ENCODE data around the gene DNAJC9.
"Not testable (repeated sequence)": the region's sequence is repeated elsewhere in the genome, so short reads cannot be mapped to it uniquely, and the experiment has no call there.

The DNAJC9 gene

DNA sequence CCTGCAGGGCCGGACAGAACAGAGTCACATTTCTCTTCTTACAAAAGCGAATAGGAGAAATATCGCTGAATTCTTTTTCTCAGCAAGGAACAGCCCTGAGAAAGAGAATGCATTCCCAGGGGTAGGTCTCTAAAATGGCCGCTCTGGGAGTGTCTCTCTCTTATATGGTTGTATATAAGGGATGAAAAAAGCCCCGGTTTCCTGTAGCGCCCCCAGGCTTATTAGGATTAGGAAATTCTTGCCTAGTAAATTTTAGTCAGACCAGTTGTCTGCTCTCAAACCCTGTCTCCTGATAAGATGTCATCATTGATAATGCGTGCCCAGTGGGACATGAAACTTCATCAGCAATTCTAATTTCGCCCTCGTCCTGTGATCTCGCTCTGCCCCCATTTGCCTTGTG is 11.6 kb upstream of the DNAJC9 start:
- not testable (repeated sequence) for H3K4me3 ChIP-seq (ENCODE audit: low read length); H3K9ac ChIP-seq (ENCODE audit: low read depth, low read length); H3K4me2 ChIP-seq (ENCODE audit: low read length); H3K9me3 ChIP-seq (replicated peaks; ENCODE audit: low read length); H3K27me3 ChIP-seq (ENCODE audit: control insufficient read depth, insufficient read depth, low read length); H3K36me3 ChIP-seq (ENCODE audit: insufficient read depth, low read length)
- peaks cover 14% of the 10 kb centered on the region for H3K4me1 ChIP-seq (ENCODE audit: control insufficient read depth, insufficient read depth, low read length)

DNA sequence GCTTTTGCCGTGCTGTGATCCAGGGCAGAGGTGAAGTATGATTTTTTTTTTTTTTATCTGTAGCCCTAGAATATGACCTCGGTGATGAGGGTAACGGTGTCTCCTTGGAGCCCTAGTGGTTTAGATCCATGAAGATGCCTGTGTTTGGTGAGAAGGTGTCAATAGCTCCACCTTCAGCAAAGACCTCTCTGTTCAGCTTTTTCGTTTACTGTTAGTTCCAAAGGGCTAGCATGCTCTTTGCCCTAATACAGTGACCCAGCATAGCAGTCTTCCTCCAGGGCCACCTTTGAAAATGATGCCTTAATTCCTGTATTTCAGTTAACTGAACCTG is 6.1 kb upstream of the DNAJC9 start:
- Histone ChIP-seq H3K4me2 (ENCODE audit: low read length) (peak overlapping the region; percentile 91), H3K4me3 (ENCODE audit: low read length) (peak overlapping the region; percentile 87), H3K9ac (ENCODE audit: low read depth, low read length) (peak overlapping the region; percentile 97), H3K27me3 (ENCODE audit: control insufficient read depth, insufficient read depth, low read length) (no peaks in the 10 kb centered on the region), H3K4me1 (ENCODE audit: control insufficient read depth, insufficient read depth, low read length) (peaks cover 10% of the 10 kb centered on the region), H3K36me3 (ENCODE audit: insufficient read depth, low read length) (peaks cover 14% of the 10 kb centered on the region), H3K9me3 (replicated peaks; ENCODE audit: low read length) (no peaks in the 10 kb centered on the region)

- H3K4me3 ChIP-seq (ENCODE audit: low read length): peak within 1 kb of the TSS; percentile 87
- peaks cover 16% of the 10 kb centered on the region for H3K4me1 ChIP-seq (ENCODE audit: control insufficient read depth, insufficient read depth, low read length)
- H3K27me3 ChIP-seq (ENCODE audit: control insufficient read depth, insufficient read depth, low read length): no peaks in the 10 kb centered on the region
- H3K9ac ChIP-seq (ENCODE audit: low read depth, low read length): peak within 1 kb of the TSS; percentile 97
- H3K9me3 ChIP-seq (replicated peaks; ENCODE audit: low read length): no peaks in the 10 kb centered on the region
- peak within 1 kb of the TSS; percentile 91 for H3K4me2 ChIP-seq (ENCODE audit: low read length)
- H3K36me3 ChIP-seq (ENCODE audit: insufficient read depth, low read length): peaks cover 14% of the 10 kb centered on the region
These were observed 5.6 kb upstream of the DNAJC9 start, which contains the start of gene MRPS16 for GRCh38 chr10:73252445-73253224. MRPS16 (minus strand) TSS chr10:73252644; CDS start chr10:73252482, 162 bp downstream.

GRCh38 chr10:73251683-73252444 is 4.8 kb upstream of the DNAJC9 start:
- Histone ChIP-seq H3K4me1 (ENCODE audit: control insufficient read depth, insufficient read depth, low read length) (peaks cover 18% of the 10 kb centered on the region), H3K4me2 (ENCODE audit: low read length) (peak overlapping the region; percentile 91), H3K4me3 (ENCODE audit: low read length) (peak overlapping the region; percentile 87), H3K27me3 (ENCODE audit: control insufficient read depth, insufficient read depth, low read length) (no peaks in the 10 kb centered on the region), H3K9ac (ENCODE audit: low read depth, low read length) (peak overlapping the region; percentile 97), H3K9me3 (replicated peaks; ENCODE audit: low read length) (no peaks in the 10 kb centered on the region), H3K36me3 (ENCODE audit: insufficient read depth, low read length) (peaks cover 14% of the 10 kb centered on the region)

DNA sequence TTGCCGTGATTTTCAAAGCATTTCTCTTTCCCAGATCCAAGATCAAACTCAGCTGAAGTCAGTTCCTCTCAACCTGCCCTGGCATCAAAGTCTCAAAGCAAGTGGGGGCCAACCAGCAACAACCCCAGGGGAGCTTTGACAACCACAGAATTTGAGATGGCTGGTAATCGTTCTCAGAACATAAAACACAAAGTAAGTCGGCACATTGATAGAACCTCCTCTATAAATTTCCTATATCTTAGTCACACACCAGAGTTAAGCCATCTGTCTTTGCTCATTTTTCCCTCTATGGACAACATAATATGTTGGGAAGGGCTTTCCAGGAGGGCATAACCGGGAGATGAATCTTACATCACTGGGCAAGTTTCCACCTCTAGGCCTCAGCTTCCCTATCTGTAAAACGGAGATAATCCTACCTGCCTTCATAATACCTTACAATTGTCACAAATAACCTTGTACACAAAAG is 1.2 kb upstream of the DNAJC9 start:
- Histone ChIP-seq H3K9ac (ENCODE audit: low read depth, low read length) (peak overlapping the region; percentile 91), H3K36me3 (ENCODE audit: insufficient read depth, low read length) (peaks cover 33% of the 10 kb centered on the region), H3K9me3 (replicated peaks; ENCODE audit: low read length) (no peaks in the 10 kb centered on the region), H3K4me1 (ENCODE audit: control insufficient read depth, insufficient read depth, low read length) (peaks cover 24% of the 10 kb centered on the region), H3K4me3 (ENCODE audit: low read length) (no peak overlapping the region), H3K27me3 (ENCODE audit: control insufficient read depth, insufficient read depth, low read length) (no peaks in the 10 kb centered on the region), H3K4me2 (ENCODE audit: low read length) (peak overlapping the region; percentile 81)

DNA sequence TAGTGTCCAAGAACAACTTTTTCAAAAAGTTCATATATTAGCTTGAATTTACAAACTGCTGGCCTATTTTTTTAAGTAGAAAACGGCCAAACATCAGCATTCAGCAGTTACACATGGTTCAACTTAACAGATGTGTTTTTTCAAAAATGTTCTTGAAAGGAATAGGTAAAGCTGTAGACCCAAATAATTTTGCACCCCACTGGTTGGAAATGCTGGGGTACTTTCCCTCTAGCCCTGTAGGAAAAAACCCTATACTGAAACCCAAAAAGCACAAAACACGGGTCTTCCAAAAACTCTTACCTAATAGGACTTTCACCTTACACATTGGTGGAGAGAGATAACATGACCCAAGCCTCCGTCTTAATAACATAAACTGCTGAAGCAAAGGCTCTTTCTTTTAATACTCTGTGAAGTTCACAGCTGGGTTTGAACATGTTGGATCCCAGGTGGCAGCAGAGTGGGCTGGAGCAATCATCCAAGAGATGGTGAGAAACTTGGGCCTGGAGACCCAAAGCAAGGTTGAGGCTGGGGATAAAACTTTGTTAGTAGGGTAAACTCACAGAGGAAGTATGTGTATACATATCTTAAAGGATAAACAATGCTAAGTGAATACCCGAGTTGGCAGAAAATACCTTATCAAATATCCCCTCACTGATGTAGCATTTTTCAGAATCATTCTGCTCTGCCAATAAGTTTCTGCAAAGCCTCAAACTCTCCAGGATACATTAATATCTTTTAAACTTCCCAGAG is 629 bp upstream of the DNAJC9 start:
- H3K4me2 ChIP-seq (ENCODE audit: low read length): peak overlapping the region; percentile 81
- H3K4me3 ChIP-seq (ENCODE audit: low read length): peak overlapping the region; percentile 92
- peaks cover 39% of the 10 kb centered on the region for H3K36me3 ChIP-seq (ENCODE audit: insufficient read depth, low read length)
- H3K9ac ChIP-seq (ENCODE audit: low read depth, low read length): peak overlapping the region; percentile 91
- H3K4me1 ChIP-seq (ENCODE audit: control insufficient read depth, insufficient read depth, low read length): peaks cover 24% of the 10 kb centered on the region
- H3K27me3 ChIP-seq (ENCODE audit: control insufficient read depth, insufficient read depth, low read length): no peaks in the 10 kb centered on the region
- no peaks in the 10 kb centered on the region for H3K9me3 ChIP-seq (replicated peaks; ENCODE audit: low read length)

DNA sequence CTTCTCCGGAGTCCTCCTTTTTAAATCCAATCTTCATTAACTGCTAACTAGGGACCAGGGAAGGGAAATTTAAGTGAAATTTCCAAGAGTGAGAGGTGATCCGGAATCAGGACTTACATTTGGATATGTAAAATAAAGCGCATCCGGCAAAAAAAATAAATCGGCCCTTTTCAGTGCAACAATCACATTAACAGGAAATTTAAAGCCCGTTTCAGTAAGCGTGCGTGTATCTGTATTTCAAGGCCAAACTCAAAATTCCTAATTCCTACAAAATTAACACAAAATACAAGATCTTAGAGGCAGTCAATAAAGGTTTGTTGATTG is 771 bp downstream of the DNAJC9 start:
- Histone ChIP-seq H3K4me2 (ENCODE audit: low read length) (peak overlapping the region; percentile 81), H3K36me3 (ENCODE audit: insufficient read depth, low read length) (peaks cover 53% of the 10 kb centered on the region), H3K4me3 (ENCODE audit: low read length) (peak overlapping the region; percentile 92), H3K27me3 (ENCODE audit: control insufficient read depth, insufficient read depth, low read length) (no peaks in the 10 kb centered on the region), H3K9me3 (replicated peaks; ENCODE audit: low read length) (no peaks in the 10 kb centered on the region), H3K4me1 (ENCODE audit: control insufficient read depth, insufficient read depth, low read length) (peaks cover 20% of the 10 kb centered on the region), H3K9ac (ENCODE audit: low read depth, low read length) (peak overlapping the region; percentile 91)

GRCh38 chr10:73244866-73245477 is 2.1 kb downstream of the DNAJC9 start:
- Histone ChIP-seq H3K4me3 (ENCODE audit: low read length) (peak overlapping the region; percentile 92), H3K9ac (ENCODE audit: low read depth, low read length) (peak overlapping the region; percentile 91), H3K4me2 (ENCODE audit: low read length) (peak overlapping the region; percentile 81), H3K27me3 (ENCODE audit: control insufficient read depth, insufficient read depth, low read length) (no peaks in the 10 kb centered on the region), H3K36me3 (ENCODE audit: insufficient read depth, low read length) (peaks cover 53% of the 10 kb centered on the region), H3K9me3 (replicated peaks; ENCODE audit: low read length) (no peaks in the 10 kb centered on the region), H3K4me1 (ENCODE audit: control insufficient read depth, insufficient read depth, low read length) (peaks cover 20% of the 10 kb centered on the region)

DNA sequence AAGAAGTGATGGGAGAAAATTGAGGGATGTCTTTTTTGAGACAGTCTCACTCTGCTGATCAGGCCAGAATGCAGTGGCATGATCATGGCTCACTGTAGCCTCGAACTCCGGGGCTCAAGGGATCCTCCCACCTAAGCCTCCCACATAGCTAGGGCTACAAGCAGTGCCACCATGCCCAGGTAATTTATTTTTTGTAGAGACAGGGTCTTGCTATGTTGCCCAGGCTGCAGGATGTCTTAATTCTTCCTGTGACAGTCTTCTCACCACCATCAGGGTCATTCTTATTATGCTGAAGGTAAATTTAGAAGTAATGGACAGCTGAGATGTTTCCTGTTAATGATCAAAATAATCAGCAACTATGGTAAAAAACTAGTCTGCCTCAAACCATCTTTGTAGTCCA is 7.1 kb downstream of the DNAJC9 start:
- H3K9me3 ChIP-seq (replicated peaks; ENCODE audit: low read length): no peaks in the 10 kb centered on the region
- H3K27me3 ChIP-seq (ENCODE audit: control insufficient read depth, insufficient read depth, low read length): no peaks in the 10 kb centered on the region
- no peak overlapping the region for H3K4me2 ChIP-seq (ENCODE audit: low read length)
- H3K9ac ChIP-seq (ENCODE audit: low read depth, low read length): no peak overlapping the region
- peaks cover 4% of the 10 kb centered on the region for H3K4me1 ChIP-seq (ENCODE audit: control insufficient read depth, insufficient read depth, low read length)
- H3K4me3 ChIP-seq (ENCODE audit: low read length): no peak overlapping the region
- H3K36me3 ChIP-seq (ENCODE audit: insufficient read depth, low read length): peaks cover 72% of the 10 kb centered on the region

DNA sequence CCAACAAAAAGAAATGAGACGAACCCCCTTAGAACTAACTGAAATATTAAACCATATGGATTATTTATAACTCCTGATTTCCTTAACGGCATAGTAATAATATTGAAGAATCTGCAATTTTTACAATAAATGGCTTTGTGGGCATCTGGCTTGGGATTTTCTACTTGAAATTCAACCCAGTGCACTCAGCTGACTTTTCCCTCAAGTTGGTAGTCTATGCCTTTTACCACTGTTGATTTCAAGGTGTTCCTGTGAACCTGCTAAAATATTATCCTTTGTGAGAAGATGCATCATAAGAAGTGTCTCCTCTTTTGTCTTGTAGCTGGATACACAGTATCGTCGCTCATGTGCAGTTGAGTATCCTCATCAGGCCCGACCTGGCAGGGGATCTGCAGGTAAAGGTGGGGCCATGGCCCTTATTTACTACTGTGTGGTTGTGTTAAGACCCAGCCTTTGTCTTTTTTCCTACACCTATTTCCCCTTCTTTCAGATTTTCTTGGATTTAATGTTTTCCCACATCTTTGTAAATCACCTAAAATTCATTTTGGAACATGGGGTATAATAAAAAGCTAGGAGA is 8.0 kb downstream of the DNAJC9 start:
- Histone ChIP-seq H3K36me3 (ENCODE audit: insufficient read depth, low read length) (peaks cover 72% of the 10 kb centered on the region), H3K27me3 (ENCODE audit: control insufficient read depth, insufficient read depth, low read length) (no peaks in the 10 kb centered on the region), H3K4me3 (ENCODE audit: low read length) (no peak overlapping the region), H3K9me3 (replicated peaks; ENCODE audit: low read length) (no peaks in the 10 kb centered on the region), H3K4me2 (ENCODE audit: low read length) (no peak overlapping the region), H3K9ac (ENCODE audit: low read depth, low read length) (no peak overlapping the region), H3K4me1 (ENCODE audit: control insufficient read depth, insufficient read depth, low read length) (no peaks in the 10 kb centered on the region)

DNA sequence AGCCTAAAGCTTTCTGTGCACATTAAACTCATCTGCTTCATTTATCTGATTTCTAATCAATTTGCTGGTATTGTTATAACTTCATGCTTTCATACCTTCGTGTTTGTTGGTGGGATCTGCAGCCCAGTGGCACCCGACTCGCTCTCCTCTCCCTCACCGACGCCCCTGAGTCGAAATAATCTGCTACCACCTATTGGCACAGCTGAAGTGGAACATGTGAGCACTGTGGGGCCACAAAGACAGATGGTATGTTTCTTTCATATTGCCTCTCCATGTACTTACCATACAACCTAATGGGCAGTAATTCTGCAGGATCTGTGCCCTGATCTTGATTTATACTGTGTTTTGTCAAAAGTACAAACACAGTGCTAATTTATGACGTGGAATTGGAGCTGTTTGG is 12.4 kb downstream of the DNAJC9 start:
- H3K4me2 ChIP-seq (ENCODE audit: low read length): no peak overlapping the region
- no peak overlapping the region for H3K4me3 ChIP-seq (ENCODE audit: low read length)
- H3K4me1 ChIP-seq (ENCODE audit: control insufficient read depth, insufficient read depth, low read length): no peaks in the 10 kb centered on the region
- H3K27me3 ChIP-seq (ENCODE audit: control insufficient read depth, insufficient read depth, low read length): no peaks in the 10 kb centered on the region
- H3K36me3 ChIP-seq (ENCODE audit: insufficient read depth, low read length): peaks cover 40% of the 10 kb centered on the region
- no peak overlapping the region for H3K9ac ChIP-seq (ENCODE audit: low read depth, low read length)
- H3K9me3 ChIP-seq (replicated peaks; ENCODE audit: low read length): no peaks in the 10 kb centered on the region
